NCI-H2107 (cell line): Measurements from ENCODE around the gene ZDHHC22.
A peak's percentile ranks its signal among the peaks of the same experiment; 100 is the strongest.
"Not testable (repeated sequence)": the region's sequence is repeated elsewhere in the genome, so short reads cannot be mapped to it uniquely, and the experiment has no call there.

Experiments used
- DNase-seq: peaks from one replicate; lab custom pipeline; 2025; lab: John Stamatoyannopoulos, UW

The ZDHHC22 gene

GRCh38 chr14:77141214-77142004, at the start of gene ZDHHC22:
TSS of gene ZDHHC22 (minus strand) at chr14:77141791. CDS start at chr14:77139738, 2,053 bp downstream.
- DNase-seq = peak; percentile 21

- DNase-seq = no peak
Observed at GRCh38 chr14:77190977-77191376, 49.4 kb upstream of the ZDHHC22 start.

- peak; percentile 70 for DNase-seq
Observed at GRCh38 chr14:77189479-77189878, 47.9 kb upstream of the ZDHHC22 start.

- DNase-seq = no peak
Observed at GRCh38 chr14:77187649-77188012, 46.0 kb upstream of the ZDHHC22 start.

- peak; percentile 52 for DNase-seq
Observed at GRCh38 chr14:77186911-77187648, 45.5 kb upstream of the ZDHHC22 start.

- no peak for DNase-seq
Observed at GRCh38 chr14:77185093-77185465, 43.5 kb upstream of the ZDHHC22 start.

- no peak for DNase-seq
Observed at GRCh38 chr14:77184396-77185092, 43.0 kb upstream of the ZDHHC22 start.

- DNase-seq = no peak
Observed at GRCh38 chr14:77183896-77184295, 42.3 kb upstream of the ZDHHC22 start.

GRCh38 chr14:77181603-77182437, 40.2 kb upstream of the ZDHHC22 start, which contains the start of gene TMEM63C:
TSS of gene TMEM63C (plus strand) at chr14:77181798. CDS start at chr14:77218814, 37,016 bp downstream.
- peak; percentile 93 for DNase-seq

- DNase-seq = no peak
Observed at GRCh38 chr14:77180726-77181602, 39.4 kb upstream of the ZDHHC22 start.

- no peak for DNase-seq
Observed at GRCh38 chr14:77178656-77179055, 37.1 kb upstream of the ZDHHC22 start.

GRCh38 chr14:77177702-77178101, 36.1 kb upstream of the ZDHHC22 start:
- DNase-seq = no peak

GRCh38 chr14:77175843-77176242, 34.3 kb upstream of the ZDHHC22 start:
- DNase-seq = no peak

GRCh38 chr14:77173911-77174617, 32.5 kb upstream of the ZDHHC22 start:
- not testable (repeated sequence) for DNase-seq

- DNase-seq = no peak
Observed at GRCh38 chr14:77172916-77173315, 31.3 kb upstream of the ZDHHC22 start.

- no peak for DNase-seq
Observed at GRCh38 chr14:77170045-77170444, 28.5 kb upstream of the ZDHHC22 start.

GRCh38 chr14:77161011-77161410, 19.4 kb upstream of the ZDHHC22 start:
- DNase-seq = no peak

GRCh38 chr14:77158882-77159255, 17.3 kb upstream of the ZDHHC22 start:
- peak; percentile 80 for DNase-seq

- DNase-seq = peak; percentile 92
Observed at GRCh38 chr14:77158175-77158881, 16.7 kb upstream of the ZDHHC22 start.
